ENCODE measurements around the gene NIPAL4. TPM values are rescaled to one million over a fixed set of nuclear protein-coding genes. Genes with fewer than 3 reads are reported as not detected.
A peak's percentile ranks its signal among the peaks of the same experiment; 100 is the strongest.

Gene NIPAL4
- total RNA-seq, 2 donors from 2014 or later, result 0.12 to 1.8 TPM

DNA sequence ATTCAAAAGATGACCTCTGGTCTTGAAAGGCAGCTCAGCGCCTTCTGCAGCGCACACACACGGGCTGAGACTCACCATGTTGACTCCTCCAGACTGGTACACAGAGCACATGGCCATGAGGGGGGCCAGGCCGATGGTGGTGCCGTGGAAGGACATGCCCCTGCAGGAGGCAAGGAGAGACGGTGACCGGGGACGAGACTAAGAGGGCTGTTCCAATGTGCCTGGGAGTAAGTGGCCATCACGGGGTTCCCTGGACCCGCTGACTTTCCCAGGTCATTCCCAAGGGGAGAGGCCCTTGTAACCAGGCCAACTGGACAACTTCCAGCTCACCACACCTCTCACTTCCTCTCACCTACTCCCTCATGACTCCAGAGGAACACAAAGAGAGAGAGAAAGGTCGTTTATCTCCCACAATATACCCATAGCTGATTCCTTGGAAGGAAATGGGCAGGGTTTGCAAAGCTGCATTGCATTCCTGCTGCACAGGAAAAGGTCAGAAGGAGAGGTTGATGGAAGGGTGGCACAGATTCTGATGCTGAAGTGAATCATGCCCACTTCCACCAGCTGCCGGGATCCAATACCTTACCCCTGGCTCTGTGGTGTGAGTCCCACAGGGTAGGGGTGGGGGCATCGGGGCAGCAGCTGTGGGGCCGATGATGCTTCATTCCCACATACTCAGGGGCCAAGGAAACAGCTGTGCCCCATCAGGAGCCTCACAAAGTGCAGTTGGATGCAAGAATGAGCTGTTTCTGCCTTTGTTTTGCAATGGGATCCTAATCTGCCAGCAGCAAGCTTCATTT lies 47.2 kb downstream of the NIPAL4 start:
- ATAC-seq (peak in 1 of 2 donors; percentile 20), DNase-seq (no peak)
- intact Hi-C loops (cut with DNase I), result no loop called here

DNA sequence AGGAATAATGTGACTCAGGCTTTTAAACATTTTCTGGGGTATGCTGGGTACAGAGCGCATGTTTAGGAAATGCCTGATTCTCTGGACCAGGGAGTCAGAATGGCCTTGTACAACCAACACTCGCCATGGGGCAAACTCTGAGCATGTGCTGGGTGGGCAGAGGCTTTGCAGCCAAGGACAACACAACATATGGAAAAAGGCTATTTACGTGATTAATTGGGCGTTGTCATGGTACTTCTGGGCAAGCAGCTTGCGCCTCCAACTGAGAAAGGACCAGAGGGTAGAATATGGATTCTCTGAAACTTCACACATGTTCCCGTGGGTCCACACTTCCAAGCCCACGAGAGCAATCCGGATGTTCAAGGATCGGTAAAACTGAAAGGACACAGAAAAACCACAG lies 49.1 kb downstream of the NIPAL4 start:
- ATAC-seq (no peak), DNase-seq (no peak)
- intact Hi-C loops (cut with DNase I), result no loop called here

DNA sequence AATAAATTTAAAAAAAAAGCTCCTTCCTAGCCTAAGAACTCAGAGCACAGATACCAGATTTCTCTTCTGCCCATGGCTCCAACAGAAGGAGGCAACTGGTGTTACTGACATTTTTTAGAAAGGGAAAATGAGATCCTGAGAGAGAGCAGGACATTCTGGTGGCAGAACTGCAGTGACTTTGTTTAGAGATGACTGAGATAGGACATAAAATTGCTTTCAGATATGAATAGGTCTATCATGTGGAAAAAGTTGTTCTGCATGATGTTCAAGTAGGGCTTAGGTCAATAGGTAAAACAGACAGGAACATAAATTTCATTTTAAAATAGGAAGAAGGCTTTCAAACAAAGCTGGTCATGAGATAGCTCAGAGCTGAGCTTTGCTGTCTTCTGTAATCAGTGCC lies 49.6 kb downstream of the NIPAL4 start:
- DNase-seq (no peak), ATAC-seq (no peak)
- intact Hi-C loops (cut with DNase I), result no loop called here

DNA sequence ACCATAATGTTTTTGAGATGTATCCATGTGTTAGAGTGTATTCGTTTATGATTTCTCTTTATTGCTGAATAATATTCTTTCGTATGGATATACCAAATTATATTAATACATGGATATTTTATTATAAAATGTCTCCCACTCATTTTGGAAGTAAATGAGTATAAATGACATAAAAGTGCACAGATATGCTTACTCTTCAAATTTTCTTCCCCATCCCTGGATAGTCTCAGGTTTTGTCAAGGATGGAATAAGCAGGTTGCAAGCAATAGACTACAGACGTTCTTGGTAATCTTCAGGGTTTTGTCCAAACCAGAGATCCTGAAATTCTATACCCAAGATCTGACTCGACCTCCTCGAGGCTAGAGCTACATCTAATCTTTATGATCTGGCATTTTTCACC lies 50.7 kb downstream of the NIPAL4 start:
- ATAC-seq (no peak), DNase-seq (no peak)
- intact Hi-C loops (cut with DNase I), result loop anchor here in 1 of 2 donors (5.0 kb wide), 1 partner anchor 67 kb away; the partner anchor contains the start of gene ADAM19

DNA sequence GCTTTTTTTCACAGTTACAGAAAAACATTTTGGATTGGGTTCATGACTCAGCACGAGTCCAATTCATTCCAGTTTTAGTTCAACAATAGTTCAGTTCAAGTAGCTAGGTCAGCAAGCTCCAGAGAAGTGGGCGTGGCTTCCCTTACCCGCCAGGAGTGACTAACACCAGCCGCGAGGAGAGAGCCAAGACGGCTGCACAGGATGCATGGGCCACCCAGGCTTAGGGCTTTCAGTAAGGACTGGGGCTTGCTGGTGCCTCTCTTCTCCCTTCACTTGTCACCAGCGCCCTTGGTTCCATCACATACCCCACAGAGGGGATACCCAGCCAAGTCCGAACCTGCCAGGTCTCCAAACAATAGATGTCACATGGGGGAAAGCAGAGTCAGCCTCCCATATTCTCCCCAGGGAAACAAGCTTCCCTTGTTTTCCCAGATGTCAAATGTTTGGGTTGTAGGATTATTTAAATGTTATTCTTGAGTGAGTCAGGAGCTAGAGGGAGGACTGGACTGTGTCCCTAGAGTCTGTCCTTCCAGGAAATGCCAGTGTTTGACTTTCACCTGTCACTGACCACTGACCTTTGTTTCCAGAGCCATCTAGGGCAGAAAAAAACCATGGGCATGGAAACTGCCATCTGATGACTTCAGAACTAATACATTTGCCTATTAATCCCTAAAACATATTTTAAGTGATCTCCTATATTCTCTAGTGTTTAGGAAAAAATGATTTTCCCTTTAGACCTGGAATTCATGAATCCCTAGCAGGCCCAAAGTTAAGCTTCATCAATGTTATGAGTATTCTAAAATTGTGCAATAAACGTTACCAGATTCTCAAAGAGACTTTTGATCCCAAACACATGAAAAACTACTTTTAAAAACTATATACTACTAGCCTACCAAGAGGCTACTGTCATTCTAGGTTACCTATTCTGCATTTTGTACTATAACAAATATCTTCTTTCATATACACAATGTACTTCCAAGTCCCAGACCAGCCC lies 51.9 kb downstream of the NIPAL4 start:
- intact Hi-C loops (cut with DNase I), result loop anchor here in 1 of 2 donors (5.0 kb wide), 1 partner anchor 65 kb away; the partner anchor contains the start of gene ADAM19
- peak; percentile 94 to 95 for ATAC-seq

DNA sequence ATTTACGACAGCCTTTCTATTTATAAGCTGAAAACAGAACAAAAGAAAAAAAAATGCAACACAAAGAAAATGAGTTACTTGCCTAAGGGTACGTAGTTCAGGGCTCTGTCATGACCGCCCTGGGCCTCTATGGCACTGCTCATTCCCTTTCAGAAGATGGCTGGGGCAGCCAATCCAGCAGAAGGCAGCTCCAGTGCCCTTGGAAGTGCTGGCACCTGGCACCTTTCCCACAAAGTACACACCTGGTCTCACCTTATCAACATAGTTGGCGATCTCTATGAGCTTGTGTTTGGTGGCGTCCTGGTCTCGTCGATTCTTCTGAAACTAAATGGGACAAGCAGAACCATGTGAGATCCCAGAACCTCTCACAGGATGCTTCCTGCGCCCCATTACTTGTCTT lies 53.2 kb downstream of the NIPAL4 start:
- ATAC-seq (no peak), DNase-seq (no peak)
- intact Hi-C loops (cut with DNase I), result loop anchor here in 1 of 2 donors (5.0 kb wide), 1 partner anchor 64 kb away; the partner anchor contains the start of gene ADAM19

More for the DNA sequence above, 51.9 kb downstream of the NIPAL4 start:
- DNase-seq, result peak; percentile 95

DNA sequence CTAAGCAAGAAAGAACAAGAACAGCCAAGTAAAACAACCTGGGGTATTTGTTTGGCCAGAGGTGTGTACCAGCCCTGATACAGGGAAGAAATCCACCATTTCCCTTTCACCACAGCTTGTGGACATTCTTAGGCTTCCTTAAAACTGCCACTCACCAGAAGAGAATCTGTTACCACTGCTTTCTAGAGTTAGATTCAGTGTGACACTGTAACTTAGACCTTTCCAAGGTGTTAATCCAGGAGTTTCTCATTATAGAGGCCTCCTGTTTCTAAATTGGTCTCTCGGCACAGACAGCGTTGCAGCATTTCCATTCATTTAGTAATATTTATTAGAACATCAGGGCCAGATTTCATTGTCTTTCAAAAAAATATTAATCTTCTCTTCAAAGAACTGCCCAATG lies 55.0 kb downstream of the NIPAL4 start:
- no peak for ATAC-seq
- no peak for DNase-seq
- intact Hi-C loops (cut with DNase I), result loop anchor here in 1 of 2 donors (5.0 kb wide), 2 partner anchors 47 to 62 kb away; partner anchors contain the start of gene ADAM19

DNA sequence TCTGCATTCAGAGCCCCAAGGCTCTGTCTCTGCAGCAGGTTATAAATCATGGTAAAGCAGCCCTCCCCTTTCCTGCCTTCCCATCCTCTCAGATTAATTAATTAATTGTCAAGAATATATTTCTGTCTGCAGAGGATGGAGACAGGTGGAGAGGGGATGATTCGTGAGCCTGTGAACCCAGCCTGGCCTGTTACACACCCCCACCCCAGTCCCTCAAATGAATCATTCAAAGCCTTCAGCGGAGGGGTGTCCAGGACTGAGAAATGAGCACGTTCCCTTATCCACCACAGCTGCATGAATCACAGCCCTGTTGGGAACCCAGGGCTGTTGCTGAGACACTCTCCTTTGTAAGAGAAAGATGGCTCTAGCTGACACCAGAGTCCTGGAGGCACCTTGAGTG lies 56.0 kb downstream of the NIPAL4 start:
- ATAC-seq, result peak in 1 of 2 donors; percentile 62
- intact Hi-C loops (cut with DNase I), result loop anchor here in 1 of 2 donors (5.0 kb wide), 1 partner anchor 46 kb away; no protein-coding TSS in a partner anchor

DNA sequence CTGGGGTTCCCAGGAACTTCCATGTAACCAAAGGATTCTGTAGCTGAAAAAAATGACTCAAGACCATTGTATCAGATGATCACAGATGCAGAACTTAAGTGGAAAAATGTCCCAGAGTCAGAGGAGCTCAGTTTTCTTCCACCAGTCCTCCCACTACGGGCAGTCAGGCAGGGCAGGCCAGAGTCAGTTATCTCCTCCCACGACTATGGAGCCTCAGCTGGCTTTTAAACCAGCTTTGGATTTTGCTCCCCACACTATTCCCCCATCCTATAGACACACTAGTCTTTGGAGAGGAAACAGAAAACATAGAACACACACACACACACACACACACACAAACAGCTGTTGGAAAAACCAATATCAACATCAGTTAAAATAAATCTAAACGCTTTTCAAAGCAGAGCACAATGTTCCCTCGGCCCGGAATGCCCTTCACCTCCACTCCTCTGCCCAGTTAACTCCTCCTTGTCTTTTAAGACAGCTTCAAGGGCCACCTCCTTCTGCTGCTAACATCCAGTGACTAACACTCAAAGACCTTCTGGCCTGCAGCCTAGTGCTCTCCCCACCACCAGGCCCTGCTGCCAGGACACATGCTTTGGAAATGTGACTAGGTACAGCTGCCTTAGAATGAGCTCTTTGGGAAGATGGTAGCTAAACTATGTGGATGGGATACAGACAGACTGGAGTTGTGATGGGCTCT lies 56.8 kb downstream of the NIPAL4 start:
- peak; percentile 62 to 81 for ATAC-seq
- DNase-seq, result peak; percentile 84

More for the DNA sequence above, 56.0 kb downstream of the NIPAL4 start:
- DNase-seq, result no peak

DNA sequence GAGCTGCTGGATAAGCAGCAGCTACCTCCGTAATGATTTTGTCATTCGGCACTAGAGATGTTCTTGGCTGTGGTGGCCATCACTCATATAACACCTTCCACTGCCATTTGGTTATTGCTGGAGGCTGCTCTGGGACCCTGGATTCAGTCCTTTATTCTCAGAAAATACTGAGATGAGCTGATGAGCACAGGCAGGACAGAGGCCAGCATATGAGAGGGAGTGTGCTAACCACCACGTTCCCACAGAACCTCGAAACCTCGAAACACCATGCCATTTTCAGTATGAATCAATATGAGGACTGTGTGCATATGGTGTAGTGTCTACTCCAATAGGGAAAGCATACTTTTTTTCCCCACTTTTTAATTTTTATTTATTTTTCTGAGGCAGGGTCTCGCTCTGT lies 59.0 kb downstream of the NIPAL4 start:
- peak; percentile 2 to 24 for ATAC-seq
- no peak for DNase-seq
- intact Hi-C loops (cut with DNase I), result loop anchor here in 1 of 2 donors (5.0 kb wide), 1 partner anchor 43 kb away; no protein-coding TSS in a partner anchor

More for the DNA sequence above, 56.8 kb downstream of the NIPAL4 start:
- intact Hi-C loops (cut with DNase I), result loop anchor here in 1 of 2 donors (5.0 kb wide), 1 partner anchor 46 kb away; no protein-coding TSS in a partner anchor

DNA sequence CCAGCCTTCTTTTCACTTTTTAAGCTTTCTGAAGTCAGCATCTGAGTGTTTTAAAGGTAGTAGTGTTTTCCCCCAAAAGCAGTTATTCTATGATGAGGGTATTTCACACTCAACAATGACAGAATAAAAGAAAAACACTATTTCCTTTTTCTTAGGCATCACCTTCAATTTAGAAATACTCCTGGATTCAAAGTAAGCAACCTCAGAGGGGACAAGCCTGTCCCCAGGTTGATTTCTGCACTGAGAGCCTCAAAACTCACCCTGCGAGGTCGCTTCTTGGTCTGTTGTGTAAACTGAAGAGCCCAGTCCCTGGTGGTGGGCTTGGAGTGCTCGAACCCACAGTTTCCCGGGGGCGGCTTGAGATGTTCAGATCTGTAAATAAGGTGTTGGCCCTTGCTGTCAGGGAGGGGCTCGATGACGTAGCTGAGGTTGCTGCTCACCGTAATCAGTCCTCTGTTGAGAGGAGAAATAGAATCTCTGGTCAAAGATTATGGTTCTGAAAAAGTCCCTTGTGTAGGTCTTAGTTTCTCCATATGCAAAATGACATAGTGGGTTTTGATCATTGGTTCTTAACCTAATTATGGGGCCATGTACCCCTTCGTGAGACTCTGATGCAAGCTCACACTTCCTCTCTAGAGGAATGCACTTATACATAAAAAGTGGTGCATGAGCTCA lies 59.7 kb downstream of the NIPAL4 start:
- DNase-seq, result no peak
- ATAC-seq, result no peak
- intact Hi-C loops (cut with DNase I), result loop anchor here (5.0 to 10.0 kb wide), 3 partner anchors 43 to 55 kb away; partner anchors contain the start of gene ADAM19 (in 1 of the 2)

DNA sequence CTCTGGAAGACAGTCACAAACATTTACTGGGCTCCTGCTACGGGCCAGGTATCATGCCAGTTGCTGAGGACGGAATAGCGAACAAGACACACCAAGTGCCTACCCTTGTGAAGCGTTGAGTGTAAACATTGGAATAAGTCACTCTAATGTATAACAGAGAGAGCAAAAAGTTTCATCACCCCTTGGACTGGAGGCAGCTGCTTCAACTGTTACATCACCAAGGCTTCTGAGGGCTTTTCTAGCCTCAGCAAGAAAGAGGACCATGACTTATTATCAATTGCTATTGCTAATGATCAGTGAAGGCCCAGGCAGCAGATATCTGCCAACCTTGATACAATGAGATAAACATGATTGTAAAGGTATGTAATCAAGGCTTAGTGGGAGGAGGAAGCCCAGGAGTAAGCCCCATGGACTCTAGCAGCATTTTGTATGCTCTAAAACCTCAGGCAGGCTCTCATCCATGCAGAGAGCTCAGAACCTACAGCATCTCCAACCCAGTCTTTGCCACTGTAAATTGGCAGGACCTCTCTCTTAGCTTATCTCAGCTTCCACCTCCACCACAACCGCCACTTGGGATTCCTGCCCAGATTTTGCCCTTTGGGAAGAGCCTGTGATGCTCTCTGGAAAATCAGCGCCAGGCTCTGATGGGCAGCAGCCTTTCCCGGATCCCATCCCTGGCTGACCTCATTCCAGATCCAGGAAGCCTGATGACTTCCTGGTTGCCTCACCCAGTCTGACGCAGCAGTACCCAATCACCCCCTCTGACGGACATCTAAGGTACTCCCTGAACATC lies 61.1 kb downstream of the NIPAL4 start:
- peak; percentile 87 for DNase-seq
- intact Hi-C loops (cut with DNase I), result loop anchor here (5.0 to 10.0 kb wide), 2 partner anchors 51 to 54 kb away; partner anchors contain the start of gene ADAM19 (in 1 of the 2)
- peak; percentile 50 to 69 for ATAC-seq

DNA sequence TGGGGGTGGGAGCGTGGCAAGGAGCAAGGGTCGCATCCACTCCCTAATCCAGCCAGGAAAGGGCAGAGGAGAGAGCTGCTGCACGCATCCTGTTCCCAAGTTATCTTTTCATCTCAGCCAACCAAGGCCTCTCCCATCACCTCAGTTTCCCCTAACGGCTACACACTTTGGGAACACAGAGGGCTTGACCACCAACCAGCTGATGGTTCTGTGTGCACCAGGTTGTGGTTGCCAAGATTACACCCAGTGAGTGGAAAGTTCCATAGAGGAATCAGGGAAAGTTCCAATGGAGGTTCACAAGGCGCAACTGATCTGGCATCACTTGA lies 61.7 kb downstream of the NIPAL4 start:
- intact Hi-C loops (cut with DNase I), result loop anchor here (5.0 to 10.0 kb wide), 2 partner anchors 51 to 53 kb away; partner anchors contain the start of gene ADAM19 (in 1 of the 2)
- DNase-seq (no peak), ATAC-seq (no peak)

DNA sequence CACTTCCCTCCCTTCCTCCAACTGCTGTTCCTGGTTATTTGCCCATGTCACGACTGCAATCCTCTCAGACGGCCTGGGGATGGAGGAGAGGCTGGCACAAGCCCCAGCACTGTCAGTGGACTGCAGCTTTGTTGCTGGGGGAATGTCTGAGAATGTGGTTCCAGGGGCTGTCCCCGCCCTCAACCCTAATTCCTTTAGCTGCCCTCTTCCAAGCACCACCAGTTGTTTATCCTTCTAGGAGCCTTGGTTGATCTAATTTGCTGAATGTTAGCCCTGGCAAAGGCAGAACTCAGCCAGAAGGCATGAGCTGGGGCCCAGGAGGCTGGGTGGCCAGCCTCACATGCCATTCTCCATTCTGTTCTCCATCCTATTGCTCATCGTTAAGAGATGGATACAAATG lies 64.0 kb downstream of the NIPAL4 start:
- intact Hi-C loops (cut with DNase I), result loop anchor here (5.0 to 10.0 kb wide), 2 partner anchors 48 to 51 kb away; partner anchors contain the start of gene ADAM19 (in 1 of the 2)
- no peak for DNase-seq
- ATAC-seq, result no peak

Data from left cardiac atrium (tissue), 4 donors.